HG03460 (cell line): ENCODE data around the gene UBXN10.
"Not testable (repeated sequence)": the region's sequence is repeated elsewhere in the genome, so short reads cannot be mapped to it uniquely, and the experiment has no call there.

ENCODE experiments used
- ATAC-seq: cut with Tn5 transposase; IDR thresholded peaks from one replicate; pipeline ENCODE4 v1.9.1; 2021; ENCODE audit not compliant: unreplicated experiment

The UBXN10 gene

DNA sequence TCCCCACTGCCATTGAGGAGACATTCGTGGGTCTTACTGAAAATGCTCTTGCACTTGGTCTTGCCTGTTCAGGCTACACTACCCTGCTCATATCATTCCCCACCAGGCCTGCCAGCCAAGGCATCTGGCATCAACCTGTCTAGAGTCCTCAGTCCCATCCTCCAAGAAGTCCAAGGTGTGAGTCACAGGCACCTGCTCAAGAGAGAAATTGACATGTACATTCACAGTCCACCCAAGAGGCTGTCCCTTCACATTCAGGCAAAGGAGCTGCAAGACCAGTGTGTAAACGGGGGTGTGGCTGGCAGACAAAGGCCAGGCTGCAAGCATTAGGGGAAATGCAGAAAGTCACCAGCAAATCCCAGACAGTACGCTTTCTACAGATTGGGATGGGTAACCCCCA, 13.5 kb downstream of the UBXN10 start:
- ATAC-seq: no peak

DNA sequence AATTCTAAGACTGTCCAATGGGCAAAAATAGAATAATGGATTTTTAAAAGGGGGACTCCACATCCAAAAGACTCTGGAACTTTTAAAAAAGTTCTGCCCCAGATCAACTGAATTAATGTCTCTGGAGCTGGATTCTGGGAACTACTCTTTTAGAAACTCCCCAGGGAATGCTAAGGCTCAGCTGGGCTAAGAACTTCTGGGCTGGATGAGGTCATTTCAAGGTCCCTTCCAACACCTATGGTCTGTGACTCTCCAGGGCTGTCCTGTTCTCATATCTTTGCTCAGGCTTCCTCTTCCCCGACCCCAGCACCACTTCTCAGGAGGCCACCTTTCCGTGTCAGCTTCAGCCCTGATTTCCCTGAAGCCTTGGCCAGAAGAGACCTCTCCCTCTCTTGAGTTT, 13.9 kb downstream of the UBXN10 start:
- ATAC-seq: no peak

DNA sequence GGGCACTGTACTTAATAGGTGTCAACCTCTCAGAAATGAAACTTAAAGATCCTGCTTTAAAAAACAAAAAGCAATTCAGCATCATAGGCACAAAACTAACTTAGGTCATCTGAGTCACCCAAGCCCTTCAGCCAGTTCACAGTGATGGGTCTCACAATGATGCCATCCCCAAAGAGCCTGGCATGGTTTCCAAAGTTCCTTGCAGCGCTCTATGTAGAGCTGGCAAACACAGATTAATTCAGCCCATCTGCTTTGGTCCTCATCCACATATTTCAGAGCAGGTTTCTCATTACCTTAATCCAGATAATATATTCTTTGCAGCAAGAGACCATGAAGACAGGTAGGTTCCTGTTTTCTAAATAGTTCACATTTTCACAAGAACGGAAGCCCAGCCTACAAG, 15.1 kb downstream of the UBXN10 start:
- no peak for ATAC-seq

DNA sequence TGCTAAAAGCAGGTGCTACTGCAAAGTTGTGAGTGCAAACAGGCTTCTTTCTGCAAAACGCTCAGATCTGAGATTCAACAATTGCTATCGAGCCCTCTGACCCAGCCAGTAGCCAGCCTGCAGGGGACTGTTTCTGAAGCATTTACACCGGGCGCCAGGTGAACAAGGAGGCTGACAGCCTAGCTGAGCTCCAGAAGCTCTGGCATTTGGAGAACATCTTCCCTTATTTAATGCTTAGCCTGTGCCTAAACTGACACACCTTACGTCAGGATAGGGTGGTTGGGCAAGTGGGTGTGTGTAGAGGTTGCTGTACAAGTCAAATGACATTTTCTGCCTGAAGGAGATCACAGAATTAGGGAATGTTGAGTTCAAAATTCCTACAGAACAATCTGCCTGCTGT, 16.3 kb downstream of the UBXN10 start:
- no peak for ATAC-seq

DNA sequence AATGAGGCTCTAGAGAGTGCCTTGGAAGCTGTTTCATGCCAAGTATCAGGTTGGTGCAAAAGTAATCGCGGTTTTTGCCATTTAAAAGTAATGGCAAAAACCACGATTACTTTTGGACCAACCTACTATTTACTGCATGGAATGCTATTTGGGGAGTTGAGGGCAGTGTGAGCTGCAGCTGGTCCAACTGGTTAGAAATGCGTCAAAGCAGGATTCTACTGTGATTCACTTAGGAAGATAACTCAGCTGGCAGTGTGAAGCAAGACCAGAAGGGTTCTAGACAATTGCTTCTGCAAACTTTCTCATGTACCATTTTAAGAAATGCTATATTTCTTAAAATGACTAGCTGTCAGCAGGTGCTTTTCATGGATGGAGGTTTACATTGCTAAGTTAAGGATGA, 21.6 kb downstream of the UBXN10 start:
- ATAC-seq: no peak

DNA sequence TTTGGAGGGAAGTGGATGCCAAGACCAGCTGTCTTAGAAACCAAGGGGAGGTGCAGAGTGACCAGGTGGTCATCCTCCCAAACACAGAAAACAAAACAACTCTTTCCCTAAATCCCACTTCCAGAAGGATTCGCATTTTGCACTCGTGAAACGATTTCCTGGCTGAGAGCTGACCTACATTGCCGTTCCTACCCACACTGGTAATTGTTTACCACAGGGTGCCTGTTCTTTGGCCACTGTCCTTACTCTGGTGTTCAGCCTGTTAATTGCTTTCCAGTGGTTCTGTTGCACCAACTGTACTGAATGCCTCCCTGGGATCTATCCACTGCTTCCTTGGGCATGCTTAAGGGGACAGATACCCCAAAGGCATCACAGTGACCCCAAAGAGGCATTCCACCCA, 23.6 kb downstream of the UBXN10 start:
- ATAC-seq: no peak

DNA sequence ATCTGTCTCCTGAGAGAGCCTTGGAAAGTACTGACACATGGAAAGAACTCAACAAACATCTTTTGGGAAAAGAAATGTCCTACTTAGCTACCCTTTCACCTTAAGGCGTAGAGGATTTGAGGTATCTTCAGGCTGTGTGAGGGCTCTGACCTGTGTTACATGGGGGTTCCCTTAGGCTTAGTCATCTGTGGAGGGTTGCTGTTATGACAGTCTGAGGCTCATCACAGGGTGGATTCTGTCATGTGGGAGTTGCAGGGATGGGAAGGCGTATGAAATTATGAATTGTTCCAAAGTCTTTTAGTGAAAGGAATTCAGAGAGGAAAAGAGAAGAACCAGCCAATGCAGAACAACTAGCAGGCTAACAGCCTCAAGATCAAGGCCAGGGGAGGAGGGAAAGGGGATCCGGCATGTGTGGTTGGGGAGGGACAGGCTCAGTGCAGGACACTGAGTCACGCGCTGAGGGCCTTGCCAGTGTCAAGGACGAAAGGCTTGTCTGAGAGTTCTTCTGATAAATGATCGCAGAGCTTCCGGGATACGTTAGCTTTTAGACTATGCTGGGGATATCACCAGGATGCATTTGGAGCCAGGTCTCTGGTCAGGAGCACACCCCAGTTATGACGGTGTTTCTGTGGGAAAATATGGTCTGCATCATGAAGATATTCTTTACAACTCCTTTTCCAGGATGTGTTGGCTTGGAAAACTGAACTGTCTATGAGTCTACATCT, 25.0 kb downstream of the UBXN10 start:
- ATAC-seq: no peak

DNA sequence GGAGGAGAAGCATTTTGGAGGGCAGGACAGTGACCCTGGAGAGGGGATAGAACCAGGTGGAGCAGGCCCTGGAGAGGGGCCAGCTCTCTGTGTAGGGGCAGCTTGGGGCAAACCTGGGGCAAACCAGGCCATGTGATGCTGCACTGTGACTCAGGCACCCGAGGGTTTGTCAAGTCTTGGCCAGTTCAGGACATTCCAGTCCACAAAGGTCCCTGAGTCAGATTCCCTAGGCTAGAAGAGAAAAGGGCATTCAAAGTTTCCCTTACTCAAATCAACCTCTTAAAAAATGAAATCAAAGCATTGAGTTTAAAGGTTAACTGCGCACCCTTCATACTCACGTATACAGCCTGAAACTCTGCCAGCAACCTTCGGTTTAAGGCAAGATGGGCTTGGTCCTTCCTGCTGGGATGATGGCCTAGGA, 25.6 kb downstream of the UBXN10 start:
- no peak for ATAC-seq

DNA sequence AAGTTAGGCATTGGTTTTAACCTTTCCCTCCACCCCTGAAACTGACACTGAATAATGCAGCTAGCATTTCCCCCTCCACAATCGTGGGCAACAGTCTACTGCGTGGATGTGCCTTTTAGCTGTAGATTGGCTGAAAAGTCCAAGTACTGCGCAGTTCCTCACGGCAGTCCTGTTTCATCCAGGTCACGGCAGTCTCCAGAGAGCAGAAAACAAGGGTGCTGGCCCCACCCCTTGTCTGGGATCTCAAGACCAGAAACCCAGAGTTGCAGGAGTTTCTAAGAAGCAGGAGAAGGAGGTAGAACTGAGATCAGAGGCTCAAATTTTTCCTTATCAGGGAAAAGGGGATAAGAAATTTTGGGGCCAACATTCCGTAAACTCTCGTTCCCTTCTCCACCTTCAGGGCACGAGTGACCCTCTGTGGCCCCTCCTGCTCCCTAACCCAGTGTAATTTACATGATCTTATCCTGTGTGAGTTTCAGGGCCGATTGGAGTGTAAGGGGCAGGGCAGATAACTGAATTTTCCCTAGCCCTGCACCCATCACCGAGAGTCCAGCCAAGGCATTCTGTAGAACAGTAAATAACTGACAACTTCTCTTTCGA, 26.3 kb downstream of the UBXN10 start:
- ATAC-seq: no peak

DNA sequence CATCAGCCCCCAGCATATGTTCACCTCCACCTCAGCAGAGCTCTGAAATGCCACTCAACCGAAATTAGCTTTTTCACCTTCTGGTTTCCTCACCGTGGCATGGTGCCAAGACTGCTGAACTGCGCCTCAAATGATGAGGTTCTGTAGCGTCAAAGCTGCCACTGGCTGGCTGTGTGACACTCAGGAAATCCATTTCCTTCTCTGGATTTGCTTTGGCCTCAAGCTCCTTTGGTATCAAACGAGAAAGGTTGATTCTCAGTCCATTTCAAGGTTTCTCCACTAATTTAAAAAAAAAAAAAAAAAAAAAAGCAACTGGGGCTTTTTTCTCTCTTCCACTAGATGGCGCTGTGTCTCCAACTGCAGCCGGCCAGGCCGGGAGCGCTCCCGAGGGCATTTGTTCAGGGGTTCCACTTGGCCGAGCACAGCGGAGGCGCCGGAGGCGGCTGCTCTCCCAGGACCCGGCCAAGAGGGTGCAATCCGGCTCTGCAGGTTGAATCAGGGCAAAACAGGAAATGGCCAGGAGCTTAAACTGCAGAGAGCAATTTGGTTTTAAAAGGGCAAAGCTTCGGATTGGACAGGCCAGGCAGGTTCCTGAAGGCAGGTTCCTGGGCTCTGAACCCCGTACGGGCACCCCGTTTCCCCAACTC, 26.9 kb downstream of the UBXN10 start:
- no peak for ATAC-seq

DNA sequence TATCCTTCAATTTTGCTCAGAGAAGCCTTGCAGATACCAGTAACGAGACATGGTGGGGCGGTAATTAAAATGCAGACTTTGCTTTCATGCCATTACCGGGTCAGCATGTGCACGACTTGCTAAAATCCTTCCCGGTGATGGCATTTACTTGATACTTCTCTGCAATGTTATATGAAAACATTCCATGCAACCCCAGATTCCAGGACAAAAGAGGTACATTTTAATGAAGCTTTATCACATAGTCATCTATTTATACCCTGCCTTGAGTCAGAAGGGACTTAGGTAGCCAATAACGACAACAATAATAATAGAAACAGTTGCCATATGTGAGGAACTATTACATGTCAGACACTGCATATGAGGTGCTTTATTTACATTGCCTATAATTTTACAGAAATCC, 29.8 kb downstream of the UBXN10 start:
- ATAC-seq: no peak

DNA sequence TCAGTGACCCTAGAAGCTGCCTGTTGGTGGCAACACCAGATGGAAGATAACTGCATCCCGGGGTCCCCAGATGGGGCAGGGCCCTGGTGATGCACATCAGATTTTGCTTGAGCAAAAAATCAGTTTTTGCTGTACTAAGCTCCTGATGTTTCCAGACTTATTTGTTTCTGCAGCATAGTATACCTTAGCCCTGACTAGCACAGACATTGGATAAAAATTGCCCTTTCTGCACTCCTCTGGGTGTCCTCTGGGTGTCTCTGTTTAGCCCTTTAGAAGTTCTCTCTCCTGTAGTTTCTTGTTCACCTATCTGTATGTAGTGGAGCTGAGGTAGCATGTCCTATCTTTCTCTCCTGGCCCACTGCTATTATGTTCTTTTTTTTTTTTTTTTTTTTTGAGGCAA, 30.7 kb downstream of the UBXN10 start:
- no peak for ATAC-seq

DNA sequence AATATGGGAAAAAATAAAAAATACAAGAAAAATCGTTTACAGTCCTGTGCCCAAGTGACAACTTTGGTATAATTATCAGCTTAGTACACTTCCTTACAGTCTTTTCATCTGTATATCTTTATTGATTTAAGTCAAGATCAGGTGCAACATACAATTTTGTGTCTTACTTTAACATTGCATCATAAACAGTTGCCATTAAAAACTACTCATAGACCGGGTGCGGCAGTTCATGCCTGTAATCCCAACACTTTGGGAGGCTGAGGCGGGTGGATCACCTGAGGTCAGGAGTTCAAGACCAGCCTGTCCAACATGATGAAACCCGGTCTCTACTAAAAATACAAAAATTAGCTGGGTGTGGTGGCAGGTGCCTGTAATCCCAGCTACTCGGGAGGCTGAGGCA, 33.2 kb downstream of the UBXN10 start:
- not testable (repeated sequence) for ATAC-seq

DNA sequence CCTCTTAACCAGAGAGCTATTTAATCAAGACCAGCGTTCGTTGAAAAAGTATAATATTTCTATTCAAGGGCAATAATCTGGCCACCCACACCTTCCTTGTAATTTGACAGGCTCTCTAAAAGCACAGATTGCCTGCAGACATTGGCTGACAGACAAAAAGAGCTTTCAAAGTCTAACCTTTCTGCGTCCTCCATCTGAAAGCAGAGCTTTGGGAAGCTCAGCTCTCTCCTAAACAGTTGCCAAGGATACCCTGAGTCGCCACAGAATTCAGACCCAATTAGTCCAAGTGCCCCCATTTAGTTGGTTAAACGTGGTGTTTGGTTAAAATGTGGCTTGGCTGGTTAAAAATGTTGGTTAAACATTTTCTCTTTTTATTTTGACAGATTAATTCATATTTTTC, 34.1 kb downstream of the UBXN10 start:
- no peak for ATAC-seq

DNA sequence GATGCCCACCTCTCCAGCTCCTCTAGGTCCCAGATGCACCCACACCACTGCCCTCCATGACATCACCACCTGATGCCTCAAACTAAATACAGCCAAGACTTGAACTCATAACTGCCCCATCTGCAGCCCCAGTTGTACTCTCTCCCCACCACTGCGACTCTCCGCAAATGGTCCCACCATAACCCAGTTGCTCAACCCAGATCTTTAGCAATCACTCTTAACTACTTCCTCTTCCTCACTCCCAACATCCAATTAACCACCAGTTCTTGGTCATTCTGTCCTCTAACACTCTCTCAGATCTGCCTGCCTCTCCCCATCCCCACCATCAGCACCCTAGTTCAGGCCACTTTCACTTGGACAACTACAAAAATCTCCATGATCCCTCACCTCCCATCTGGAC, 37.2 kb downstream of the UBXN10 start:
- no peak for ATAC-seq

DNA sequence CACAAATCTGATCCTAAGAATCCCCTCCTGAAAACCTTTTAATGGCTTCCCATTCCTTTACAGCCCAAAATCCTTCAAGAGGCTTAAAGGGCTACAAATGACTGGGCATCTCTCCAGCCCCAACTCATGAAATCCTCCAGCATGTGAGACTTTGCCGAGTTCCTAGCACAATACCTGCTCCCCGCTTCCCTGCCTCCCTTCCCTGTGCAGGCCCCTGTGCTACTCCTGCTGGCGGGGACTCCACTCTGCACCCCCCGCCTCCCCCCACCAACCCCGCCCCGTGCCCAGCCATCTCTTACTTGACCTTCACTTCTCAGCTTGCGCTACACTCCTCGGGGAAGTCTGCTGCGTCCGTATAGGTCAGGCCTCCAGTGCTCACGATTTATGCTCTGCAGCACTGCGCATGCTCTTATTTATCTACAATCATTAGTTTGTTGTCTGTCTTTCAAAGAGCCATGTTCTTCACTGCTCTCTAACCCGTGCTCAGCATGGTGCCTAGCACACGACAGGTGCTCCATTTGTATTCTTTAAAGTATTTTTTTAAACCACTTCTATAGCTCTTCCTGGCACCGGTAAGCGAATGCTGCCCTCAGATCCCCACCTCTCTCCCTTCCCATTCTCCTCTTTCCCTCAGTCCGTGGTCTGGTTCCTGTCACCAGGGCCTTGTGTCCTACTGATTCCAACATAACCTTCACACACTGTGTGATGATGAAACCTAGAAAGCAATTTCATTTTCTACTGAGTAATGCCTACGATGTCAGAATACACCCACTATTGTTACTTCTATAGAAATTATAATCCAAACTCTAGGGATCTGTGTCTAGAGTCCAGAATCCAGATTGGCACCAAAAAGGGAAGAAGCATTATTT, 37.9 kb downstream of the UBXN10 start:
- no peak for ATAC-seq

DNA sequence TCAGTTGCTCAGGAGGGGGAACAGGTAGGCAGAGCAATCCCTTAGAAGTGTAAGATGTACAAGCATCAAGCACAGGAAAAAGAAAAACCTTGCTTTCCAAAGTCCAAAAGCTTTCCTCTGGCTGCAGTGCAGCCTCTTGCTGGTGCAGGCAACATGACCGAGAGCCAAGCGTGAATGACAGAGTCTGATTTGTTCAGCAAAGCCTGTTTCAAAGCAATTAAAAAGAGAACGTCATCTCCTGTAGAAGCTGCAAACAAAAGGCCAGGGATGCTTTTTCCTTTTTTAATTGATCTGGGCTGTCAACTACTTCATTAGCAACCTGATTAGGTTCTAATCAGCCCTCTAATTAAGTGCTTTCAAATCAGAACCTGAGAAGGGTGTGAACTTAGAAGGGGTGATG, 38.6 kb downstream of the UBXN10 start:
- ATAC-seq: no peak

DNA sequence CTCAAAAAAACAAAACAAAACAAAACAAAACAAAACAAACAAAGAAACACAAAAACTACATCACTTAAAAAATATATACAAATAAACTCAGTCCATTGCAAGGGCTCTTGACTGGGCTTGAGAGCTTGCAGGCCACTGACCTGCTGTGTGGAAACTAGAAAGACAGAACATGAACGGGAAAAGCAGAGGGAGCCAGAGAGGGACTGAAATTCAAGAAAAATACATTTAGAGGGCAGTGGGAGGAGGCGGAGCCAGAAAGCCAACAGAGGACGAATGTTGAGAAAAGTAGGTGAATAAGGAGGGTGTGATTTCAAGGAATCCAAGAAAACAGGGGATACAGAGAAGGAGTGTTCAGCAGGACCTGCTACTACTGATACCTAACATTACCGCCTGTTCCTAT, 41.8 kb downstream of the UBXN10 start:
- ATAC-seq: no peak

DNA sequence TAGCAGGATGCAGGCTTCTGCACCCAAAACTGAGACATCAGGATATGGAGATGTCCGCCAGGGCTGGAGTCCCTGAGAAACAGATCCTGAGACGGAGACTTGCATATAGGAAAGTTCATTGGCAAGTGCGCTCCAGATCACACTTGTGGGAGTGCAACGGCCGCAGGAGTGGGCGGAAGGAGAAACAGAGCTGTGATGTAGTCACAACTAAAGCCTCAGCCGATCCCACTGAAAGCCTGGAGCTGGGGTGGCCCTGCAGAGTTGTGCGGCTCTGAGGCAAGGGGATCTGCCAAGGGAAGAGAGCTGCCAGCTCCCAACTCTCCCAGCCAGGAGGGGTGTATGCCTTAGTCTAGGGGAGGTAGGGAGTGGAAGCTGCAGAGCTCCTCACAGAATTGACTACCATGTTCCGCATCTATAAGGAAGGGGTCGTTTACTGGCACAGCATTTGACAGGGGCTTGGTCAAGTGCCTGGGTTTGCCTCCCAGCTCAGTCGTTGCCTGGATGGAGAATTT, 42.5 kb downstream of the UBXN10 start:
- no peak for ATAC-seq

DNA sequence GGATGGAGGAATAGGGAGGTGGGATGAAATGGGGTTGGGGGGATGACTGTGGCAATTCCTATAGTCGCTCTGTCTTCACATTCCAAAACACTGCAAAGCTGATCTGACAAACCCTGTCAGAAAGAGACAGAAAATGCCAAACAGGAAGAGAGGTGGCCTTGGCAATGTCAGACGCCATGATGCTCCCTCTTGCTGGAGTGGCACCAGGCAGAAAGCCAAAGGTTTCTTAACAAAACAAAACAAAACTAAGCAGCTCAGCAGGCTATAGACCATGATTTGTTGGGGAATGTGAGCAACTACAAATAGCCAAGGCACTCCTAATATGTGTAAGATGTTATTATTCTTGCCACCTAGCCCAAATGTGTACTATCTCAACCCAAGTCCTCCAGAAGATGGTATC, 43.3 kb downstream of the UBXN10 start:
- ATAC-seq: no peak

DNA sequence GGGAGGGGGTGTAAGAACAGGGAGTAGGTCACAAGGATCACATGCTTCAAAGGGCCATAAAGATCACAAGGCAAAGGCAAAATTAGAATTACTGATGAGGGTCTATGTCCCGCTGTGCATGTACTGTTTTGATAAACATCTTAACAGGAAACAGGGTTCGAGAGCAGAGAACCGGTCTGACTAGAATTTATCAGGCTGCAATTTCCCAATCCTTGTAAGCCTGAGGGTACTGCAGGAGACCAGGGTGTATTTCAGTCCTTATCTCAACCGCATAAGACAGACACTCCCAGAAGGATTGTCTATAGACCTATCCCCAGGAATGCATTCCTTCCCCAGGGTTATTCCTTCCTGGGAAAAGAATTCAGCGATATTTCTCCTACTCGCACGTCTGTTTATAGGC, 46.7 kb downstream of the UBXN10 start:
- not testable (repeated sequence) for ATAC-seq
